DND-41 (cell line): Measurements from ENCODE around the gene PXK.

Source experiments
- ATAC-seq: fragments of 200-7000 bp; cut with Tn5 transposase; 3 replicates; pipeline ENCODE4 v1.9.1; 2021; ENCODE audit warnings: low read depth; ENCODE audit not compliant: insufficient read depth
- DNase-seq: peaks from one replicate; pipeline ENCODE4 v3.0.0-alpha.2; 2020
- H2AFZ ChIP-seq: 2 replicates; pipeline ENCODE4 v1.6.0; 2012; ENCODE audit warnings: low read depth, low read length
- H3K27ac ChIP-seq: 2 replicates; pipeline ENCODE4 v1.5.1; 2012; ENCODE audit warnings: low read length, inconsistent platforms
- H3K27me3 ChIP-seq: fragments of 200-600 bp; sonication (generic); 2 replicates; pipeline ENCODE4 v1.6.0; 2012; ENCODE audit warnings: low read length, mild to moderate bottlenecking, inconsistent platforms; ENCODE audit not compliant: insufficient read depth, poor library complexity
- H3K36me3 ChIP-seq: 2 replicates; pipeline ENCODE4 v1.5.1; 2012; ENCODE audit warnings: low read length, inconsistent platforms; ENCODE audit not compliant: insufficient read depth
- H3K4me1 ChIP-seq: 2 replicates; pipeline ENCODE4 v1.5.1; 2012; ENCODE audit warnings: mild to moderate bottlenecking, low read length; ENCODE audit not compliant: insufficient read depth
- H3K4me2 ChIP-seq: 2 replicates; pipeline ENCODE4 v1.6.0; 2012; ENCODE audit warnings: mild to moderate bottlenecking, moderate library complexity, low read length, inconsistent platforms; ENCODE audit not compliant: insufficient read depth
- H3K4me3 ChIP-seq, 2 experiments: fragments of 200-600 bp in 1 of 2; shearing (Covaris generic) in 1 of 2; 2 replicates each; pipeline ENCODE4 v1.5.1; 2012 to 2016; ENCODE audit warnings: inconsistent platforms in 2 of 2, low read length in 2 of 2, mild to moderate bottlenecking in 2 of 2, low read depth in 1 of 2, moderate library complexity in 1 of 2
- H3K79me2 ChIP-seq: 2 replicates; pipeline ENCODE4 v1.6.0; 2012; ENCODE audit warnings: low read length, inconsistent platforms; ENCODE audit not compliant: insufficient read depth
- H3K9ac ChIP-seq: 2 replicates; pipeline ENCODE4 v1.6.0; 2012; ENCODE audit warnings: low read depth, mild to moderate bottlenecking, inconsistent platforms, low read length, moderate library complexity
- H3K9me3 ChIP-seq: 2 replicates; pipeline ENCODE4 v1.5.1; 2012; ENCODE audit warnings: low read length, moderate library complexity, mild to moderate bottlenecking, inconsistent platforms; ENCODE audit not compliant: insufficient read depth, severe bottlenecking
- H4K20me1 ChIP-seq: 2 replicates; pipeline ENCODE4 v1.6.0; 2012; ENCODE audit warnings: low read length; ENCODE audit not compliant: insufficient read depth
- EZH2 ChIP-seq: IDR thresholded peaks from 3 replicates; pipeline ENCODE4 v1.6.1; 2012; ENCODE audit warnings: borderline replicate concordance, low read depth, mild to moderate bottlenecking, moderate library complexity, low read length, inconsistent platforms; ENCODE audit not compliant: severe bottlenecking
- TF ChIP-seq, protein P1 (sequence below): IDR thresholded peaks from 2 replicates; pipeline ENCODE4 v1.5.1; 2012; ENCODE audit warnings: borderline replicate concordance, low read length, moderate library complexity, mild to moderate bottlenecking; ENCODE audit not compliant: poor library complexity, severe bottlenecking; ENCODE audit errors: extremely low read depth

Gene PXK

GRCh38 chr3:58331593-58332152, 1.0 kb upstream of the PXK start:
- TF ChIP-seq, protein P1, sequence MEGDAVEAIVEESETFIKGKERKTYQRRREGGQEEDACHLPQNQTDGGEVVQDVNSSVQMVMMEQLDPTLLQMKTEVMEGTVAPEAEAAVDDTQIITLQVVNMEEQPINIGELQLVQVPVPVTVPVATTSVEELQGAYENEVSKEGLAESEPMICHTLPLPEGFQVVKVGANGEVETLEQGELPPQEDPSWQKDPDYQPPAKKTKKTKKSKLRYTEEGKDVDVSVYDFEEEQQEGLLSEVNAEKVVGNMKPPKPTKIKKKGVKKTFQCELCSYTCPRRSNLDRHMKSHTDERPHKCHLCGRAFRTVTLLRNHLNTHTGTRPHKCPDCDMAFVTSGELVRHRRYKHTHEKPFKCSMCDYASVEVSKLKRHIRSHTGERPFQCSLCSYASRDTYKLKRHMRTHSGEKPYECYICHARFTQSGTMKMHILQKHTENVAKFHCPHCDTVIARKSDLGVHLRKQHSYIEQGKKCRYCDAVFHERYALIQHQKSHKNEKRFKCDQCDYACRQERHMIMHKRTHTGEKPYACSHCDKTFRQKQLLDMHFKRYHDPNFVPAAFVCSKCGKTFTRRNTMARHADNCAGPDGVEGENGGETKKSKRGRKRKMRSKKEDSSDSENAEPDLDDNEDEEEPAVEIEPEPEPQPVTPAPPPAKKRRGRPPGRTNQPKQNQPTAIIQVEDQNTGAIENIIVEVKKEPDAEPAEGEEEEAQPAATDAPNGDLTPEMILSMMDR = no peak
- TF ChIP-seq EZH2 = no peak
- no peak for DNase-seq
- Histone ChIP-seq H3K9me3 (no peaks in the 10 kb centered on the region), H2AFZ (peak overlapping the region; percentile 85), H3K79me2 (peaks cover 39% of the 10 kb centered on the region), H3K27ac (no peak overlapping the region), H3K4me1 (peaks cover 40% of the 10 kb centered on the region), H3K36me3 (peaks cover 2% of the 10 kb centered on the region), H3K27me3 (no peaks in the 10 kb centered on the region), H3K4me2 (peak overlapping the region; percentile 79; the same call in 1 of the 2 replicates), H4K20me1 (no peaks in the 10 kb centered on the region), H3K4me3 (no peak overlapping the region), H3K9ac (no peak overlapping the region)
- ATAC-seq = no peak

GRCh38 chr3:58333206-58334012, 717 bp downstream of the PXK start:
- Histone ChIP-seq H3K79me2 (peaks cover 56% of the 10 kb centered on the region), H2AFZ (peak overlapping the region; percentile 72), H3K4me2 (peak overlapping the region; percentile 79), H3K4me3 (peak overlapping the region; percentile 88 to 94), H3K9me3 (no peaks in the 10 kb centered on the region), H3K4me1 (peaks cover 53% of the 10 kb centered on the region), H3K36me3 (peaks cover 16% of the 10 kb centered on the region), H4K20me1 (no peaks in the 10 kb centered on the region; the same call in 1 of the 2 replicates), H3K27me3 (no peaks in the 10 kb centered on the region), H3K9ac (peak overlapping the region; percentile 74), H3K27ac (peak overlapping the region; percentile 80)
- ATAC-seq (peak; percentile 41), DNase-seq (peak; percentile 49)
- no peak for TF ChIP-seq EZH2
- TF ChIP-seq, protein P1 = peak; percentile 52

GRCh38 chr3:58334013-58334321, 1.3 kb downstream of the PXK start:
- Histone ChIP-seq H3K4me2 (peak overlapping the region; percentile 79), H3K4me3 (peak overlapping the region; percentile 88 to 94), H3K79me2 (peaks cover 62% of the 10 kb centered on the region), H2AFZ (no peak overlapping the region), H3K27ac (peak overlapping the region; percentile 80), H4K20me1 (no peaks in the 10 kb centered on the region; the same call in 1 of the 2 replicates), H3K4me1 (peaks cover 53% of the 10 kb centered on the region), H3K9ac (peak overlapping the region; percentile 74), H3K27me3 (no peaks in the 10 kb centered on the region), H3K36me3 (peaks cover 19% of the 10 kb centered on the region), H3K9me3 (no peaks in the 10 kb centered on the region)
- TF ChIP-seq, protein P1 = no peak
- ATAC-seq (no peak), DNase-seq (no peak)
